ENCODE results near the gene LATS2.
A peak's percentile ranks its signal among the peaks of the same experiment; 100 is the strongest.

The LATS2 gene

DNA sequence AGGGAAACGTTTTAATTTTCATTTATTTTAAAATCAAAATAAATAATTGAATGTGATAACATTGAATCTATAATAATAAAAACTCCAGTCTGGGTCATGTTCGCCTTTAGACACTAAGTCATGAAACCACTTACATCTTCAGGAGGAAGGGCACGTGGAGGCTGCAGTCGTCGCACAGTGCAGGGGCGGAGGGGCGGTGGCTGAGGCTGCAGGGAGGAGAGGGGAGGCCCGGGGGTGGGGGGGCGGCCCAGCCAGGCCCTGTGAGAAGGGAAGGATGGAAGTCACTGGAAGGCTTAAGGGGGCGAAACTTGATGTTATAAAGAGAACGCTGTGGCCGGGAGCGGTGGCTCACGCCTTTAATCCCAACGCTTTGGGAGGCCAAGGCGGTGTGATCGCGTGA lies 14.9 kb upstream of the LATS2 start:
- TF ChIP-seq BACH2 (CRISPR knock-in tag; IDR thresholded peaks at IDR 0.05; ENCODE audit: borderline replicate concordance): no peak
- TF ChIP-seq ZC3H10 (CRISPR knock-in tag; IDR thresholded peaks at IDR 0.05): no peak
- TF ChIP-seq CSDC2 (CRISPR knock-in tag; IDR thresholded peaks at IDR 0.05): no peak
- TF ChIP-seq GLIS3 (CRISPR knock-in tag; IDR thresholded peaks at IDR 0.05): no peak
- TF ChIP-seq ARNTL (CRISPR knock-in tag; IDR thresholded peaks at IDR 0.05; ENCODE audit: borderline replicate concordance, low read depth): no peak
- TF ChIP-seq TCF4 (CRISPR knock-in tag; IDR thresholded peaks at IDR 0.05; ENCODE audit: borderline replicate concordance): no peak
- TF ChIP-seq ZNF70 (CRISPR knock-in tag; IDR thresholded peaks at IDR 0.05): no peak
- no peak for ATAC-seq

GRCh38 chr13:21075379-21076249 lies 14.2 kb upstream of the LATS2 start:
- TF ChIP-seq POU6F1 (CRISPR knock-in tag; IDR thresholded peaks at IDR 0.05; ENCODE audit: borderline replicate concordance, low read depth) (no peak), ZFP3 (CRISPR knock-in tag; IDR thresholded peaks at IDR 0.05) (no peak), CSRNP3 (CRISPR knock-in tag; IDR thresholded peaks at IDR 0.05) (no peak), ISL1 (CRISPR knock-in tag; IDR thresholded peaks at IDR 0.05) (no peak), GLIS3 (CRISPR knock-in tag; IDR thresholded peaks at IDR 0.05) (no peak), TOX (CRISPR knock-in tag; IDR thresholded peaks at IDR 0.05; ENCODE audit: borderline replicate concordance) (no peak), ZNF8 (CRISPR knock-in tag; IDR thresholded peaks at IDR 0.05) (no peak), TCF4 (CRISPR knock-in tag; IDR thresholded peaks at IDR 0.05; ENCODE audit: borderline replicate concordance) (no peak), SNAI2 (CRISPR knock-in tag; IDR thresholded peaks at IDR 0.05) (no peak), TSHZ2 (CRISPR knock-in tag; IDR thresholded peaks at IDR 0.05) (no peak), ZC3H10 (CRISPR knock-in tag; IDR thresholded peaks at IDR 0.05) (no peak), RARB (CRISPR knock-in tag; IDR thresholded peaks at IDR 0.05) (no peak), BACH2 (CRISPR knock-in tag; IDR thresholded peaks at IDR 0.05; ENCODE audit: borderline replicate concordance) (no peak), ZNF70 (CRISPR knock-in tag; IDR thresholded peaks at IDR 0.05) (no peak), PPARA (CRISPR knock-in tag; IDR thresholded peaks at IDR 0.05; ENCODE audit: borderline replicate concordance) (no peak)
- TF ChIP-seq, protein P1, sequence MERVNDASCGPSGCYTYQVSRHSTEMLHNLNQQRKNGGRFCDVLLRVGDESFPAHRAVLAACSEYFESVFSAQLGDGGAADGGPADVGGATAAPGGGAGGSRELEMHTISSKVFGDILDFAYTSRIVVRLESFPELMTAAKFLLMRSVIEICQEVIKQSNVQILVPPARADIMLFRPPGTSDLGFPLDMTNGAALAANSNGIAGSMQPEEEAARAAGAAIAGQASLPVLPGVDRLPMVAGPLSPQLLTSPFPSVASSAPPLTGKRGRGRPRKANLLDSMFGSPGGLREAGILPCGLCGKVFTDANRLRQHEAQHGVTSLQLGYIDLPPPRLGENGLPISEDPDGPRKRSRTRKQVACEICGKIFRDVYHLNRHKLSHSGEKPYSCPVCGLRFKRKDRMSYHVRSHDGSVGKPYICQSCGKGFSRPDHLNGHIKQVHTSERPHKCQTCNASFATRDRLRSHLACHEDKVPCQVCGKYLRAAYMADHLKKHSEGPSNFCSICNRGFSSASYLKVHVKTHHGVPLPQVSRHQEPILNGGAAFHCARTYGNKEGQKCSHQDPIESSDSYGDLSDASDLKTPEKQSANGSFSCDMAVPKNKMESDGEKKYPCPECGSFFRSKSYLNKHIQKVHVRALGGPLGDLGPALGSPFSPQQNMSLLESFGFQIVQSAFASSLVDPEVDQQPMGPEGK (CRISPR knock-in tag; IDR thresholded peaks at IDR 0.05; ENCODE audit: borderline replicate concordance): no peak
- ATAC-seq: peak; percentile 10; the same call in 2 of the 3 replicates

DNA sequence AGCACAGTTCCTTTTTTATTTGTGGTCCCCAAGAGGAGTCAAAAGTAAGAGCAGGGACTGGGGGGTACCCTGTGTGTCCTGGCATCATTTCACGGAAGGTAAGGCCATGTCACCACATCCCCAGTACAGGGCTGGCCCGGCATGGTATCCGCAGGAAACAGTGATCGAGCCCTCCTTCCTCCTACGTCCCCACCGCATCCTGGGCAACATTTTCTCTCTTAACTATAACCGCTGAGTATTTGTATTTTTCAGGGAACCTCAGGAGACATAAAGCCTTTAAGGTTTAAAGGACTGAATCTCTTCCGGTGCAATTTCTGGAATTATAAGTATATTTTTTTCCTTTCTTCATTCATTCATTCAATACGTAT lies 13.6 kb upstream of the LATS2 start:
- no peak for ATAC-seq
- TF ChIP-seq ZFP3 (CRISPR knock-in tag; IDR thresholded peaks at IDR 0.05) (no peak), ZNF565 (CRISPR knock-in tag; conservative IDR thresholded peaks at IDR 0.05; ENCODE audit: low read depth) (no peak), ESRRG (CRISPR knock-in tag; IDR thresholded peaks at IDR 0.05) (no peak), ZNF70 (CRISPR knock-in tag; IDR thresholded peaks at IDR 0.05) (no peak), TSHZ2 (CRISPR knock-in tag; IDR thresholded peaks at IDR 0.05) (no peak), POU6F1 (CRISPR knock-in tag; IDR thresholded peaks at IDR 0.05; ENCODE audit: borderline replicate concordance, low read depth) (no peak), ISL1 (CRISPR knock-in tag; IDR thresholded peaks at IDR 0.05) (no peak), SNAI2 (CRISPR knock-in tag; IDR thresholded peaks at IDR 0.05) (no peak), PPARA (CRISPR knock-in tag; IDR thresholded peaks at IDR 0.05; ENCODE audit: borderline replicate concordance) (no peak), TOX (CRISPR knock-in tag; IDR thresholded peaks at IDR 0.05; ENCODE audit: borderline replicate concordance) (no peak), ZNF8 (CRISPR knock-in tag; IDR thresholded peaks at IDR 0.05) (no peak), OSR1 (CRISPR knock-in tag; IDR thresholded peaks at IDR 0.05) (no peak), ARNTL (CRISPR knock-in tag; IDR thresholded peaks at IDR 0.05; ENCODE audit: borderline replicate concordance, low read depth) (no peak), CSDC2 (CRISPR knock-in tag; IDR thresholded peaks at IDR 0.05) (no peak)

Measured in SK-N-SH treated with all-trans-retinoic acid at 6 μM for 48 hours (cell line).